MG63 (cell line): Measurements from ENCODE around the gene PHF2. TPM values are rescaled to one million over a fixed set of nuclear protein-coding genes. Genes with fewer than 3 reads are reported as not detected.

Experiments
- DNase-seq: peaks from one replicate; pipeline ENCODE4 v3.0.0-alpha.2; 2020
- H3K27me3 ChIP-seq: fragments of 250-450 bp; sonication (Bioruptor Pico); 2 replicates; pipeline ENCODE4 v1.5.1; 2020; ENCODE audit warnings: mild to moderate bottlenecking, moderate library complexity
- H3K36me3 ChIP-seq: fragments of 250-450 bp; sonication (Bioruptor Pico); 2 replicates; pipeline ENCODE4 v1.5.1; 2020; ENCODE audit warnings: mild to moderate bottlenecking, moderate library complexity
- H3K4me3 ChIP-seq: fragments of 250-450 bp; sonication (Bioruptor Pico); 2 replicates; pipeline ENCODE4 v1.5.1; 2020; ENCODE audit warnings: mild to moderate bottlenecking, moderate library complexity
- H3K9me3 ChIP-seq: fragments of 250-450 bp; sonication (Bioruptor Pico); 2 replicates; pipeline ENCODE4 v1.5.1; 2020; ENCODE audit warnings: mild to moderate bottlenecking, moderate library complexity
- total RNA-seq: library from RNA; depleted of rRNA; stranded (reverse); fragments of >200 nt; shearing (Covaris generic); gene quantifications from 2 replicates; pipeline ENCODE4 v1.2.3, GENCODE V29; 2014; ENCODE audit warnings: low replicate concordance

Gene PHF2
- total RNA-seq, 1 experiment from 2014 or later, result 6.6 TPM

GRCh38 chr9:93680443-93681268 lies 104.3 kb downstream of the PHF2 start:
- no peaks in the 10 kb centered on the region for H3K36me3 ChIP-seq
- no peaks in the 10 kb centered on the region for H3K27me3 ChIP-seq
- DNase-seq, result no peak
- H3K4me3 ChIP-seq, result no peak overlapping the region
- H3K9me3 ChIP-seq, result no peaks in the 10 kb centered on the region

- H3K4me3 ChIP-seq, result no peak overlapping the region
- no peaks in the 10 kb centered on the region for H3K36me3 ChIP-seq
- H3K9me3 ChIP-seq, result no peaks in the 10 kb centered on the region
- H3K27me3 ChIP-seq, result no peaks in the 10 kb centered on the region
- no peak for DNase-seq
These were observed 105.1 kb downstream of the PHF2 start for GRCh38 chr9:93681269-93682154.

GRCh38 chr9:93682155-93682968 lies 106.0 kb downstream of the PHF2 start:
- Histone ChIP-seq H3K27me3 (no peaks in the 10 kb centered on the region), H3K9me3 (no peaks in the 10 kb centered on the region), H3K36me3 (no peaks in the 10 kb centered on the region), H3K4me3 (no peak overlapping the region)
- DNase-seq, result peak; percentile 41

GRCh38 chr9:93683331-93684134 lies 107.1 kb downstream of the PHF2 start:
- H3K27me3 ChIP-seq, result no peaks in the 10 kb centered on the region
- no peak overlapping the region for H3K4me3 ChIP-seq
- DNase-seq, result no peak
- H3K36me3 ChIP-seq, result no peaks in the 10 kb centered on the region
- peaks cover 5% of the 10 kb centered on the region for H3K9me3 ChIP-seq

- Histone ChIP-seq H3K9me3 (peaks cover 6% of the 10 kb centered on the region), H3K4me3 (no peak overlapping the region), H3K27me3 (no peaks in the 10 kb centered on the region), H3K36me3 (no peaks in the 10 kb centered on the region)
- no peak for DNase-seq
These were observed 107.9 kb downstream of the PHF2 start for GRCh38 chr9:93684161-93684765.

GRCh38 chr9:93684806-93685543 lies 108.6 kb downstream of the PHF2 start:
- no peak overlapping the region for H3K4me3 ChIP-seq
- DNase-seq, result no peak
- no peaks in the 10 kb centered on the region for H3K27me3 ChIP-seq
- H3K36me3 ChIP-seq, result no peaks in the 10 kb centered on the region
- H3K9me3 ChIP-seq, result peaks cover 6% of the 10 kb centered on the region

- no peak for DNase-seq
- H3K36me3 ChIP-seq, result no peaks in the 10 kb centered on the region
These were observed 109.9 kb downstream of the PHF2 start for GRCh38 chr9:93686127-93686879.

GRCh38 chr9:93686880-93687236 lies 110.5 kb downstream of the PHF2 start:
- no peaks in the 10 kb centered on the region for H3K36me3 ChIP-seq
- no peaks in the 10 kb centered on the region for H3K27me3 ChIP-seq
- peaks cover 12% of the 10 kb centered on the region for H3K9me3 ChIP-seq
- no peak for DNase-seq
- no peak overlapping the region for H3K4me3 ChIP-seq

More at GRCh38 chr9:93686127-93686879, 109.9 kb downstream of the PHF2 start:
- Histone ChIP-seq H3K27me3 (no peaks in the 10 kb centered on the region), H3K4me3 (no peak overlapping the region), H3K9me3 (peaks cover 12% of the 10 kb centered on the region)

- no peak overlapping the region for H3K4me3 ChIP-seq
- no peaks in the 10 kb centered on the region for H3K27me3 ChIP-seq
- no peaks in the 10 kb centered on the region for H3K36me3 ChIP-seq
- no peak for DNase-seq
- peaks cover 12% of the 10 kb centered on the region for H3K9me3 ChIP-seq
These were observed 114.2 kb downstream of the PHF2 start for GRCh38 chr9:93690618-93691017.

- H3K36me3 ChIP-seq, result no peaks in the 10 kb centered on the region
- H3K27me3 ChIP-seq, result no peaks in the 10 kb centered on the region
- DNase-seq, result no peak
- no peak overlapping the region for H3K4me3 ChIP-seq
- peaks cover 11% of the 10 kb centered on the region for H3K9me3 ChIP-seq
These were observed 116.7 kb downstream of the PHF2 start for GRCh38 chr9:93693129-93693528.

- no peak for DNase-seq
- Histone ChIP-seq H3K4me3 (no peak overlapping the region), H3K27me3 (no peaks in the 10 kb centered on the region), H3K36me3 (no peaks in the 10 kb centered on the region), H3K9me3 (no peaks in the 10 kb centered on the region)
These were observed 121.2 kb downstream of the PHF2 start for GRCh38 chr9:93697352-93698139.

- Histone ChIP-seq H3K4me3 (no peak overlapping the region), H3K36me3 (no peaks in the 10 kb centered on the region), H3K9me3 (no peaks in the 10 kb centered on the region), H3K27me3 (no peaks in the 10 kb centered on the region)
- DNase-seq, result no peak
These were observed 121.9 kb downstream of the PHF2 start for GRCh38 chr9:93698140-93698908.

- H3K4me3 ChIP-seq, result no peak overlapping the region
- no peak for DNase-seq
- no peaks in the 10 kb centered on the region for H3K27me3 ChIP-seq
- no peaks in the 10 kb centered on the region for H3K36me3 ChIP-seq
- no peaks in the 10 kb centered on the region for H3K9me3 ChIP-seq
These were observed 123.3 kb downstream of the PHF2 start for GRCh38 chr9:93699650-93700049.
